ENCODE data around the gene ARHGEF7. TPM values are rescaled to one million over a fixed set of nuclear protein-coding genes. Genes with fewer than 3 reads are reported as not detected.

ARHGEF7 gene
- total RNA-seq, 4 donors from 2014 or later, result 79.2 to 173 (median 114) TPM

GRCh38 chr13:111267784-111268183 is 152.7 kb downstream of the ARHGEF7 start:
- no peak for TF ChIP-seq CTCF (IDR thresholded peaks at IDR 0.05; ENCODE audit: low read depth)

- TF ChIP-seq CTCF (IDR thresholded peaks at IDR 0.05; ENCODE audit: low read depth), result no peak
Observed at GRCh38 chr13:111269508-111269907, 154.4 kb downstream of the ARHGEF7 start.

GRCh38 chr13:111270126-111270525 is 155.0 kb downstream of the ARHGEF7 start:
- no peak for TF ChIP-seq CTCF (IDR thresholded peaks at IDR 0.05; ENCODE audit: low read depth)

- TF ChIP-seq CTCF (IDR thresholded peaks at IDR 0.05; ENCODE audit: low read depth), result no peak
Observed at GRCh38 chr13:111270765-111271698, 155.9 kb downstream of the ARHGEF7 start.

GRCh38 chr13:111272117-111272516 is 157.0 kb downstream of the ARHGEF7 start:
- TF ChIP-seq CTCF (IDR thresholded peaks at IDR 0.05; ENCODE audit: low read depth), result no peak

- no peak for TF ChIP-seq CTCF (IDR thresholded peaks at IDR 0.05; ENCODE audit: low read depth)
Observed at GRCh38 chr13:111275382-111275781, 160.3 kb downstream of the ARHGEF7 start.

GRCh38 chr13:111275995-111276618 is 161.0 kb downstream of the ARHGEF7 start:
- no peak for TF ChIP-seq CTCF (IDR thresholded peaks at IDR 0.05; ENCODE audit: low read depth)

All from subcutaneous adipose tissue (tissue), 4 donors.